Sigmoid colon (tissue), 7 donors: ENCODE results near the gene NDUFV2. TPM values are rescaled to one million over a fixed set of nuclear protein-coding genes. Genes with fewer than 3 reads are reported as not detected.

Source experiments
- DNase-seq: peaks from one replicate; pipeline ENCODE4 v3.0.0-alpha.2; 2019
- H3K27ac ChIP-seq, 4 donors: fragments of 200-600 bp; sonication (generic); one replicate each; pipeline ENCODE4 v1.5.1; 2016 to 2019; ENCODE audit warnings: mild to moderate bottlenecking in 1 of 4
- H3K27me3 ChIP-seq, 3 donors: fragments of 200-600 bp; sonication (generic); one replicate each; pipeline ENCODE4 v1.5.1; 2019; ENCODE audit warnings: mild to moderate bottlenecking in 1 of 3
- H3K36me3 ChIP-seq, 4 donors: fragments of 200-600 bp; sonication (generic); one replicate each; pipeline ENCODE4 v1.5.1; 2016 to 2019
- H3K4me1 ChIP-seq, 4 donors: fragments of 200-600 bp; sonication (generic); one replicate each; pipeline ENCODE4 v1.5.1; 2017 to 2019
- H3K4me3 ChIP-seq, 4 donors: fragments of 200-600 bp; sonication (generic); one replicate each; pipeline ENCODE4 v1.5.1; 2017 to 2019; ENCODE audit warnings: mild to moderate bottlenecking in 2 of 4, moderate library complexity in 1 of 4
- H3K9me3 ChIP-seq, 4 donors: fragments of 200-600 bp in 3 of 4; sonication (generic) in 3 of 4; one replicate each; pipeline versions ENCODE4 v1.5.1 to v1.6.1; 2013 to 2019
- CTCF ChIP-seq, 4 experiments: fragments of 450-650 bp in 3 of 4; fragments of 200-600 bp in 1 of 4; IDR thresholded peaks; one replicate each; pipeline ENCODE4 v1.5.1; 2016 to 2019; ENCODE audit warnings: antibody characterized with exemption in 4 of 4, mild to moderate bottlenecking in 3 of 4, moderate library complexity in 2 of 4
- EP300 ChIP-seq, 4 donors: sonication (generic); formaldehyde crosslinking; IDR thresholded peaks; one replicate each; pipeline ENCODE4 v1.6.1; 2017; ENCODE audit warnings: antibody characterized with exemption in 4 of 4
- POLR2A ChIP-seq, 2 donors: fragments of 450-650 bp; IDR thresholded peaks; one replicate each; pipeline ENCODE4 v1.6.1; 2016; ENCODE audit warnings: antibody characterized with exemption in 2 of 2, mild to moderate bottlenecking in 2 of 2, moderate library complexity in 2 of 2
- POLR2AphosphoS5 ChIP-seq, 4 donors: sonication (generic); formaldehyde crosslinking; IDR thresholded peaks; one replicate each; pipeline ENCODE4 v1.6.1; 2017; ENCODE audit warnings: antibody characterized with exemption in 4 of 4
- WGBS, 2 donors: extraction: QIAGEN DNeasy Blood & Tissue Kit; methylation state at CpG; one replicate each; pipeline ENCODE4 v1.1.7; 2013; 5-methylcytosine and 5-hydroxymethylcytosine counted together
- intact Hi-C: fragments of 100-400 bp; cut with DNase I; formaldehyde crosslinking; loops from one replicate; pipeline ENCODE4 v1.15.1; 2023
- polyA plus RNA-seq, 3 donors: library from polyadenylated mRNA; stranded (reverse); fragments of 200-250 nt; gene quantifications; one replicate each; pipeline ENCODE4 v1.2.3, GENCODE V29; 2013
- total RNA-seq, 4 donors: library from RNA; depleted of rRNA; stranded (reverse); fragments of >200 nt; gene quantifications; one replicate each; pipeline ENCODE4 v1.1.0, GENCODE V29; 2016
- donor health status: healthy with polysubstance abuse.
- donor health status: Bipolar disorder and iron deficiency.
- donor health status: healthy.

NDUFV2 gene
- total and polyA plus RNA-seq, 7 donors = 81.3 to 339 (median 131) TPM

GRCh38 chr18:9135912-9136314 lies 33.4 kb downstream of the NDUFV2 start:
- H3K27me3 ChIP-seq = no peaks in the 10 kb centered on the region
- H3K4me3 ChIP-seq = peak overlapping the region; percentile 63 to 91 (median 72)
- WGBS, 2 donors = 1% methylated on average over 33 of the region's 33 CpGs
- intact Hi-C loops = loop anchor here (2.0 to 5.0 kb wide), 4 partner anchors 17 to 434 kb away; partner anchors contain the start of genes RALBP1 and TWSG1
- peaks cover 0 to 38% (median 35%) of the 10 kb centered on the region in 4 donors for H3K4me1 ChIP-seq
- peak overlapping the region; percentile 95 to 99 (median 98) for H3K27ac ChIP-seq
- TF ChIP-seq EP300 (IDR thresholded peaks at IDR 0.05) = no peak
- TF ChIP-seq POLR2A (IDR thresholded peaks at IDR 0.05) = no peak
- no peak for TF ChIP-seq CTCF (IDR thresholded peaks at IDR 0.05)
- no peak for TF ChIP-seq POLR2AphosphoS5 (IDR thresholded peaks at IDR 0.05)
- peaks cover 0 to 35% (median 0%) of the 10 kb centered on the region in 4 donors for H3K36me3 ChIP-seq
- no peak for DNase-seq
- no peaks in the 10 kb centered on the region for H3K9me3 ChIP-seq

- Histone ChIP-seq H3K4me1 (peaks cover 0 to 44% (median 41%) of the 10 kb centered on the region in 4 donors), H3K27me3 (no peaks in the 10 kb centered on the region), H3K27ac (peak within 1 kb of the TSS; percentile 95 to 99 (median 98)), H3K36me3 (peaks cover 0 to 29% (median 0%) of the 10 kb centered on the region in 4 donors), H3K4me3 (peak within 1 kb of the TSS; percentile 63 to 91 (median 72)), H3K9me3 (no peaks in the 10 kb centered on the region)
- peak; percentile 99 for DNase-seq
- intact Hi-C loops = loop anchor here (1.0 to 5.0 kb wide), 5 partner anchors 18 to 434 kb away; partner anchors contain the start of genes NDUFV2, RALBP1 and TWSG1
- TF ChIP-seq POLR2AphosphoS5 (IDR thresholded peaks at IDR 0.05) = peak; percentile 87 to 98 (median 95)
- TF ChIP-seq EP300 (IDR thresholded peaks at IDR 0.05) = peak in 1 of 4 donors; percentile 39
- TF ChIP-seq CTCF (IDR thresholded peaks at IDR 0.05) = no peak
- peak; percentile 80 to 81 for TF ChIP-seq POLR2A (IDR thresholded peaks at IDR 0.05)
- WGBS, 2 donors = 0 to 1% methylated on average over 95 of the region's 95 CpGs
Observed at GRCh38 chr18:9136315-9137155, 34.0 kb downstream of the NDUFV2 start, which contains the start of gene ANKRD12. TSS of gene ANKRD12 (plus strand) at chr18:9136781. CDS start at chr18:9182433, 45,652 bp downstream.

- Histone ChIP-seq H3K27ac (peak overlapping the region; percentile 95 to 99 (median 98)), H3K9me3 (no peaks in the 10 kb centered on the region), H3K27me3 (no peaks in the 10 kb centered on the region), H3K4me1 (peaks cover 0 to 53% (median 50%) of the 10 kb centered on the region in 4 donors), H3K4me3 (peak overlapping the region; percentile 63 to 91 (median 72)), H3K36me3 (peaks cover 0 to 21% (median 0%) of the 10 kb centered on the region in 4 donors)
- intact Hi-C loops = loop anchor here (1.0 to 5.0 kb wide), 5 partner anchors 19 to 435 kb away; partner anchors contain the start of genes NDUFV2, RALBP1 and TWSG1
- 0 to 1% methylated on average over 95 of the region's 95 CpGs for WGBS, 2 donors
- no peak for TF ChIP-seq POLR2A (IDR thresholded peaks at IDR 0.05)
- TF ChIP-seq CTCF (IDR thresholded peaks at IDR 0.05) = no peak
- peak in 3 of 4 donors; percentile 52 to 75 (median 67) for TF ChIP-seq POLR2AphosphoS5 (IDR thresholded peaks at IDR 0.05)
- DNase-seq = peak; percentile 81
Observed at GRCh38 chr18:9137168-9138066, 34.9 kb downstream of the NDUFV2 start.

GRCh38 chr18:9139400-9140039 lies 37.0 kb downstream of the NDUFV2 start:
- Histone ChIP-seq H3K4me3 (peak overlapping the region in 2 of 4 donors; percentile 73 to 91), H3K27me3 (no peaks in the 10 kb centered on the region), H3K27ac (peak overlapping the region; percentile 95 to 99 (median 98)), H3K36me3 (peaks cover 0 to 3% (median 0%) of the 10 kb centered on the region in 4 donors), H3K4me1 (peaks cover 0 to 74% (median 66%) of the 10 kb centered on the region in 4 donors), H3K9me3 (no peaks in the 10 kb centered on the region)
- TF ChIP-seq CTCF (IDR thresholded peaks at IDR 0.05) (no peak), POLR2A (IDR thresholded peaks at IDR 0.05) (no peak), EP300 (IDR thresholded peaks at IDR 0.05) (no peak), POLR2AphosphoS5 (IDR thresholded peaks at IDR 0.05) (no peak)
- 58 to 66% methylated on average over 7 of the region's 7 CpGs for WGBS, 2 donors
- intact Hi-C loops = loop anchor here (5.0 kb wide), 3 partner anchors 193 to 437 kb away; partner anchors contain the start of genes RALBP1 and TWSG1
- DNase-seq = no peak
